Transverse colon (tissue), 4 donors: ENCODE results near the gene OAT. TPM values are rescaled to one million over a fixed set of nuclear protein-coding genes. Genes with fewer than 3 reads are reported as not detected.
"Not testable (repeated sequence)": the region's sequence is repeated elsewhere in the genome, so short reads cannot be mapped to it uniquely, and the experiment has no call there.

ENCODE experiments used
- DNase-seq: peaks from one replicate; pipeline ENCODE4 v3.0.0-alpha.2; 2019
- H3K27ac ChIP-seq, 4 donors: fragments of 200-600 bp; sonication (generic); 2 replicates each; pipeline ENCODE4 v1.5.1; 2016 to 2018; ENCODE audit warnings: inconsistent platforms in 4 of 4
- H3K27me3 ChIP-seq: fragments of 200-600 bp; sonication (generic); 2 replicates; pipeline ENCODE4 v1.5.1; 2017; ENCODE audit warnings: inconsistent platforms
- H3K36me3 ChIP-seq, 4 donors: fragments of 200-600 bp; sonication (generic); 2 replicates each; pipeline ENCODE4 v1.5.1; 2017 to 2019; ENCODE audit warnings: inconsistent platforms in 4 of 4
- H3K4me1 ChIP-seq, 4 donors: fragments of 200-600 bp; sonication (generic); 2 replicates each; pipeline ENCODE4 v1.5.1; 2017 to 2020; ENCODE audit warnings: inconsistent platforms in 4 of 4
- H3K4me3 ChIP-seq, 4 donors: fragments of 200-600 bp; sonication (generic); 1 replicate in 1 of 4; 2 replicates in 3 of 4; pipeline versions ENCODE4 v1.5.1 to v1.6.1; 2017 to 2019; ENCODE audit warnings: inconsistent platforms in 4 of 4
- H3K9me3 ChIP-seq, 2 donors: fragments of 200-600 bp; sonication (generic); 2 replicates each; pipeline ENCODE4 v1.5.1; 2017 to 2019; ENCODE audit warnings: inconsistent platforms in 2 of 2
- EP300 ChIP-seq: sonication (generic); formaldehyde crosslinking; IDR thresholded peaks from one replicate; pipeline ENCODE4 v1.6.1; 2017; ENCODE audit warnings: antibody characterized with exemption, low read depth
- POLR2A ChIP-seq: fragments of 450-650 bp; IDR thresholded peaks from one replicate; pipeline ENCODE4 v1.6.1; 2016; ENCODE audit warnings: antibody characterized with exemption, mild to moderate bottlenecking, moderate library complexity
- POLR2AphosphoS5 ChIP-seq, 3 donors: sonication (generic); formaldehyde crosslinking; IDR thresholded peaks; one replicate each; pipeline ENCODE4 v1.6.1; 2016; ENCODE audit warnings: antibody characterized with exemption in 3 of 3
- WGBS, 2 donors: methylation state at CpG; one replicate each; pipeline ENCODE4 v1.1.5; 2018; ENCODE audit warnings: low coverage in 1 of 2; 5-methylcytosine and 5-hydroxymethylcytosine counted together
- in situ Hi-C, 4 donors: fragments of 200-750 bp; cut with MboI; loops; one replicate each; pipeline versions ENCODE4 v1.15.0 to v1.15.1; 2017; ENCODE audit warnings: low sequenced_read_pairs in 3 of 4, low pct_ligation_motif_present in 1 of 4, low pct_unique_long_range_greater_than_20kb in 1 of 4
- intact Hi-C: fragments of 100-400 bp; cut with DNase I; formaldehyde crosslinking; loops from one replicate; pipeline ENCODE4 v1.15.1; 2023; ENCODE audit warnings: low total_unique reads
- total RNA-seq, 4 donors: library from RNA; depleted of rRNA; stranded (reverse); fragments of >200 nt; gene quantifications; one replicate each; pipeline ENCODE4 v1.1.0, GENCODE V29; 2016
- TF ChIP-seq, protein P1 (sequence below), 5 experiments: fragments of 200-600 bp in 3 of 5; fragments of 450-650 bp in 2 of 5; sonication (generic) in 3 of 5; IDR thresholded peaks; 1 replicate in 2 of 5; 2 replicates in 3 of 5; pipeline ENCODE4 v1.5.1; 2016 to 2017; ENCODE audit warnings: antibody characterized with exemption in 5 of 5, inconsistent platforms in 3 of 5, mild to moderate bottlenecking in 2 of 5, moderate library complexity in 1 of 5

Gene OAT
- total RNA-seq, 4 donors from 2014 or later = 22.1 to 89.3 (median 60.9) TPM

DNA sequence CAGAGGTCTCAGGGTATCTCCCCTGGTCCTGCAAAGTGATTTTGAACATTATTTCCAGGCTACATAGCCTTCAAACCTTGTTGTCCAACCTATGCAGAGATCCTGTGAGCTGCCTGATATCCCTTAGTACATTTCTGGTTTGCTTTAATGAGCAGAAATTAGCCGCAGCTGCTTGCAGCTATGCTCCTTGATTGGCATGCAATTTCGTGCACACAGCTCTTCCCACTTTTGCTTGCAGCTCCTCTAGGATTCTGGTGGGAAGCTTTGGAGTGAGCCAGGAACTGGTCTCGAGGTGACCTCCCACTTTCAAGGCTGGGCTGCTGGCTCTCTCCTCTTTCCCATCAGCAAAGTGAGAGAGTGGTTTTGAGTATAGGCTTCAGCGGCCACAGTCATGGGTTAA is 45.8 kb downstream of the OAT start:
- TF ChIP-seq POLR2A (no peak), EP300 (no peak), POLR2AphosphoS5 (IDR thresholded peaks at IDR 0.05) (no peak)
- TF ChIP-seq, protein P1, sequence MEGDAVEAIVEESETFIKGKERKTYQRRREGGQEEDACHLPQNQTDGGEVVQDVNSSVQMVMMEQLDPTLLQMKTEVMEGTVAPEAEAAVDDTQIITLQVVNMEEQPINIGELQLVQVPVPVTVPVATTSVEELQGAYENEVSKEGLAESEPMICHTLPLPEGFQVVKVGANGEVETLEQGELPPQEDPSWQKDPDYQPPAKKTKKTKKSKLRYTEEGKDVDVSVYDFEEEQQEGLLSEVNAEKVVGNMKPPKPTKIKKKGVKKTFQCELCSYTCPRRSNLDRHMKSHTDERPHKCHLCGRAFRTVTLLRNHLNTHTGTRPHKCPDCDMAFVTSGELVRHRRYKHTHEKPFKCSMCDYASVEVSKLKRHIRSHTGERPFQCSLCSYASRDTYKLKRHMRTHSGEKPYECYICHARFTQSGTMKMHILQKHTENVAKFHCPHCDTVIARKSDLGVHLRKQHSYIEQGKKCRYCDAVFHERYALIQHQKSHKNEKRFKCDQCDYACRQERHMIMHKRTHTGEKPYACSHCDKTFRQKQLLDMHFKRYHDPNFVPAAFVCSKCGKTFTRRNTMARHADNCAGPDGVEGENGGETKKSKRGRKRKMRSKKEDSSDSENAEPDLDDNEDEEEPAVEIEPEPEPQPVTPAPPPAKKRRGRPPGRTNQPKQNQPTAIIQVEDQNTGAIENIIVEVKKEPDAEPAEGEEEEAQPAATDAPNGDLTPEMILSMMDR (IDR thresholded peaks at IDR 0.05) = no peak

DNA sequence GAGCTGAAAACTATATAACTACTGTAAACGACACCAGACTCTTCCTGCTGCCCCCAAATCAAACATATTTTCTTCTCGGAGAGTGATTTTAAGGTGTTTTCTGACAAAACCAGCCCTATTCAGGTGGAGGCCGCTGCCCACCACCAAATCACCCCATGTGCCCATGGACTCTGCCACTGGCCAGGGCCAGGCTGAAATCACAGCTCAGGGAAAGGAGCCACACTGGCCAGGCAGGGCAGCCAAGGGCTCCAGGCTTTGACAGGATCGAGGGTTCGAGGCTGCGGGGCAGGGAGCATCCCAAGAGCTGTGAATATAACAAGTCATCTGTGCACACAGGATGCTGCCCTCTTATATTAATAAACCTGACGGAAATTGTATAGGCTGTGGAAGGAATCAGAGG is 48.3 kb downstream of the OAT start:
- 65% methylated on average over 7 of the region's 7 CpGs; no CpG with 5 or more reads in 1 of the 2 donors for WGBS, 2 donors
- H3K27me3 ChIP-seq = no peaks in the 10 kb centered on the region
- no peaks in the 10 kb centered on the region for H3K4me1 ChIP-seq
- no peak overlapping the region for H3K4me3 ChIP-seq
- no peaks in the 10 kb centered on the region for H3K9me3 ChIP-seq
- in situ Hi-C loops = no loop called here
- TF ChIP-seq POLR2AphosphoS5 (IDR thresholded peaks at IDR 0.05) (no peak), POLR2A (no peak), EP300 (no peak)
- intact Hi-C loops = no loop called here
- no peak for DNase-seq
- no peak overlapping the region for H3K27ac ChIP-seq
- H3K36me3 ChIP-seq = no peaks in the 10 kb centered on the region

More for the DNA sequence above, 45.8 kb downstream of the OAT start:
- Histone ChIP-seq H3K27me3 (no peaks in the 10 kb centered on the region), H3K27ac (no peak overlapping the region), H3K36me3 (no peaks in the 10 kb centered on the region), H3K9me3 (no peaks in the 10 kb centered on the region), H3K4me1 (no peaks in the 10 kb centered on the region), H3K4me3 (no peak overlapping the region)
- in situ Hi-C loops = no loop called here
- DNase-seq = no peak
- intact Hi-C loops = no loop called here
- 78% methylated on average over 4 of the region's 4 CpGs; no CpG with 5 or more reads in 1 of the 2 donors for WGBS, 2 donors

DNA sequence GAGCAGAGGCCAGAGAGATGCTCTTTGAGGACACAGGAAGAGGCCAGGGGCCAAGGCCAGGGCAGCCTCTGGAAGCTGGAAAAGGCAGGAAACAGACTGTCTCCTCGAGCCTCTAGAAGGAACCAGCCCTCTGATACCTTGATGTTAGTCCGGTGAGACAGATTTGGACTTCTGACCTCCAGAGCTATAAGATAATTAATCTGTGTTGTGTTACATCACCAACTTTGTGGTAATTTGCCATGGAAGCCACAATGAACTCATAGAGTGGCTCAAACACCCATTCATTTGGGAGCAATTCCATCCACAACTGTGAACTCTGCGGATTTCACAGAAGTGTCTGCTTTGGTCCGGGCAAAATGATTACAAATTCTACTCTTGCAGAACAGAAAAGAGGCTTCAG is 48.7 kb downstream of the OAT start:
- WGBS, 2 donors = 50 to 56% methylated on average over 1 to 4 of the region's 4 CpGs
- DNase-seq = no peak
- no peaks in the 10 kb centered on the region for H3K36me3 ChIP-seq
- H3K27me3 ChIP-seq = no peaks in the 10 kb centered on the region
- H3K27ac ChIP-seq = no peak overlapping the region
- no peaks in the 10 kb centered on the region for H3K9me3 ChIP-seq
- TF ChIP-seq EP300 (no peak), POLR2A (no peak), POLR2AphosphoS5 (IDR thresholded peaks at IDR 0.05) (no peak)
- TF ChIP-seq, protein P1 (IDR thresholded peaks at IDR 0.05) = no peak
- no peak overlapping the region for H3K4me3 ChIP-seq
- intact Hi-C loops (no loop called here), in situ Hi-C loops (no loop called here)
- no peaks in the 10 kb centered on the region for H3K4me1 ChIP-seq

DNA sequence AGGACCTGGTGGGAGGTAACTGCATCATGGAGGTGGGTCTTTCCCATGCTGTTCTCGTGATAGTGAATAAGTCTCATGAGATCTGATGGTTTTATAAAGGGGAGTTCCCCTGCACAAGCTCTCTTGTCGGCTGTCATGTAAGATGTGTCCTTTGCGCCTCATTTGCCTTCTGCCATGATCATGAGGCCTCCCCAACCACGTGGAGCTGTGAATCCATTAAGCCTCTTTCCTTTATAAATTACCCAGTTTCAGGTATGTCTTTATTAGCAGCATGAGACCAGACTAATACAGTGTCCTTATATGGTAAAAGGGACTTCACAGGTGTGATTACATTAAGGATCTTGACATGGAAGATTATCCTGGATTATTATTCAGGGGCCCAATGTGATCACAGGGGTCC is 49.2 kb downstream of the OAT start:
- 52% methylated on average over 4 of the region's 4 CpGs; no CpG with 5 or more reads in 1 of the 2 donors for WGBS, 2 donors
- H3K27ac ChIP-seq, H3K4me1 ChIP-seq, DNase-seq, intact Hi-C loops, H3K27me3 ChIP-seq, in situ Hi-C loops, H3K36me3 ChIP-seq, H3K4me3 ChIP-seq, H3K9me3 ChIP-seq: not testable (repeated sequence)

DNA sequence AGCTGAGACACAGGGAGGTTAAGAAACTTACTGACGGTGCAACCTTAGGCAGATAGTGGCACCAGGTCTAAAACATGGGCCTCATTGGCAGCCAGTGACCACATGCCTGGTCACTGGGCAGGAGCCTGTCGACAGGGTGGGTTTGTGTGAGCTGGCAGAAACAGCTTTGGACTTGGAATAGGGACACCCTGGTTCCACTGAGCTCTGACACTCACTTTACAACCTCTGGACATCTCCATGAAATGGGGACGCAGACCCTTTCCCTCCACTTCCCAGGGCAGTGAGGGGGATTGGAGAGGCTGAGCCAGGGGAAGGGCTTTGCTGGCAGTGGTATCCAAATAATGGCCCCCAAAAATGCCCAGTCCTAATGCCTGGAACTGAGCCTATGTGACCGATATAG is 49.7 kb downstream of the OAT start:
- in situ Hi-C loops = no loop called here
- H3K27ac ChIP-seq = no peak overlapping the region
- H3K36me3 ChIP-seq = no peaks in the 10 kb centered on the region
- intact Hi-C loops = no loop called here
- TF ChIP-seq POLR2A (no peak), EP300 (no peak), POLR2AphosphoS5 (IDR thresholded peaks at IDR 0.05) (no peak)
- TF ChIP-seq, protein P1 (IDR thresholded peaks at IDR 0.05) = no peak
- no peaks in the 10 kb centered on the region for H3K27me3 ChIP-seq
- 87 to 100% methylated on average over 3 to 4 of the region's 4 CpGs for WGBS, 2 donors
- no peak overlapping the region for H3K4me3 ChIP-seq
- H3K4me1 ChIP-seq = no peaks in the 10 kb centered on the region
- no peaks in the 10 kb centered on the region for H3K9me3 ChIP-seq
- no peak for DNase-seq
